ENCODE data around the gene XIRP1. TPM values are rescaled to one million over a fixed set of nuclear protein-coding genes. Genes with fewer than 3 reads are reported as not detected.

The XIRP1 gene
- total and polyA plus RNA-seq, 5 donors from 2014 or later, result not detected

DNA sequence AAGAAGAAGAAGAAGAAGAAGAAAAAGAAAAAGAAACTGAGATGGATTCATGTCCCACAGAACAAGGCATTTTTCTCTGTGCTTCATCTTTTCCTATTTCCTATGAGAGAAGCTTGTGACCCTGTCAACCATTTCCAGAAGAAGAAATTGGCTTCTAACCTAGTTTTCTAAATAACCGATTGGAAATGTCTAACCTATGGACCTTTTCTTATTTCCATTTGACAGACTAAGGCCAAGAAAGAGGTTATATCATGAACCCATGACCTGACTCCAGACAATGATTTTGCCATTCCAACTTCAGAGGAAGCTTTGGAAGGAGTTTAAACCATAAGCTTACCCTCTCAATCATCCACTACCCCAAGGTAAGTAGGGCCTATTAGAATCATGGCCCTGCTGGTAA, 22.7 kb downstream of the XIRP1 start:
- Histone ChIP-seq H3K4me1 (ENCODE audit: control insufficient read depth, insufficient read depth, low read length, poor library complexity, severe bottlenecking) (no peaks in the 10 kb centered on the region), H3K36me3 (ENCODE audit: control insufficient read depth, insufficient read depth, low read length) (no peaks in the 10 kb centered on the region), H3K27me3 (ENCODE audit: control insufficient read depth, insufficient read depth, low read length) (no peaks in the 10 kb centered on the region), H3K4me3 (ENCODE audit: low read depth, low read length) (no peak overlapping the region), H3K9me3 (ENCODE audit: control insufficient read depth in 2 of 2, low read length in 2 of 2) (no peaks in the 10 kb centered on the region), H3K27ac (ENCODE audit: insufficient read depth, low read length, poor library complexity, severe bottlenecking) (no peak overlapping the region)
- Mint-ChIP-seq H3K36me3 (no peaks in the 10 kb centered on the region), H3K27me3 (peaks cover 4% of the 10 kb centered on the region), H3K4me1 (peaks cover 0 to 5% (median 0%) of the 10 kb centered on the region in 4 donors), H3K9me3 (peaks cover 0 to 2% (median 0%) of the 10 kb centered on the region in 7 donors), H3K27ac (no peak overlapping the region), H3K4me3 (no peak overlapping the region)
- ATAC-seq (ENCODE audit: low read depth in 2 of 2) (no peak), DNase-seq (no peak)

DNA sequence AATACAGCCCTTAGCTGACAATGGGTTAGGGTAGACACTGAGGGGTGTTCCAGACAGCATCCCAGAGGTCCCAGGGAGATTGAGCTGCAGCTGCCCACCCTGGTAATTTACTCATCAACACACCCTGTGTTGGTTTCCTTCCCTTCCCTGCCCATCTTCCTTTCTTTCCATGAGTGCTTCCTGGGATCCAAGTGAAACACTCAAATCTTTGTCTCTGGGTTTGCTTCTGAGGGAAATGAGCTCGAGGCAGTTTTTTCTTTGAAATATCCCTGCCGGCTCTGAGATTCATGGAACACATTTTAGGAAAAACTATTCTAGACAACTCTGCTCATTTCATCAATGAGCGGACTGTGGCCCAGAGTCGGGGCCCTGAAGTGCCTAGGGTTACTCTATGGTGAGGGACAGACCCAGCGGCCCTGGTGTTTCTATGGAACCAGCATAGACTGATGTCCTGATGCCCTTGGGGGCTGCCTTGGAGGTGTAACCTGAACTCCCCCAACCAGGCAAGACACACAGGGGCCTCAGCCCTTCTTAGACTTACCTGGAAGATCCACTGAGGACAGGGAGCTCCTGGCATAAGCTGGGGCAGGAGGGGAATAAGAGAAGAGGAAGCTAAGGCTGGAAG, 24.1 kb downstream of the XIRP1 start:
- Histone ChIP-seq H3K4me1 (ENCODE audit: control insufficient read depth, insufficient read depth, low read length, poor library complexity, severe bottlenecking) (no peaks in the 10 kb centered on the region), H3K27ac (ENCODE audit: insufficient read depth, low read length, poor library complexity, severe bottlenecking) (no peak overlapping the region), H3K9me3 (ENCODE audit: control insufficient read depth in 2 of 2, low read length in 2 of 2) (no peaks in the 10 kb centered on the region), H3K27me3 (ENCODE audit: control insufficient read depth, insufficient read depth, low read length) (no peaks in the 10 kb centered on the region), H3K4me3 (ENCODE audit: low read depth, low read length) (no peak overlapping the region), H3K36me3 (ENCODE audit: control insufficient read depth, insufficient read depth, low read length) (no peaks in the 10 kb centered on the region)
- Mint-ChIP-seq H3K9me3 (peaks cover 0 to 1% (median 0%) of the 10 kb centered on the region in 7 donors), H3K27me3 (peaks cover 4% of the 10 kb centered on the region), H3K27ac (peak overlapping the region in 1 of 3 donors; percentile 20), H3K4me1 (peaks cover 0 to 5% (median 0%) of the 10 kb centered on the region in 4 donors), H3K36me3 (no peaks in the 10 kb centered on the region), H3K4me3 (no peak overlapping the region)
- DNase-seq, result no peak
- no peak for ATAC-seq (ENCODE audit: low read depth in 2 of 2)

DNA sequence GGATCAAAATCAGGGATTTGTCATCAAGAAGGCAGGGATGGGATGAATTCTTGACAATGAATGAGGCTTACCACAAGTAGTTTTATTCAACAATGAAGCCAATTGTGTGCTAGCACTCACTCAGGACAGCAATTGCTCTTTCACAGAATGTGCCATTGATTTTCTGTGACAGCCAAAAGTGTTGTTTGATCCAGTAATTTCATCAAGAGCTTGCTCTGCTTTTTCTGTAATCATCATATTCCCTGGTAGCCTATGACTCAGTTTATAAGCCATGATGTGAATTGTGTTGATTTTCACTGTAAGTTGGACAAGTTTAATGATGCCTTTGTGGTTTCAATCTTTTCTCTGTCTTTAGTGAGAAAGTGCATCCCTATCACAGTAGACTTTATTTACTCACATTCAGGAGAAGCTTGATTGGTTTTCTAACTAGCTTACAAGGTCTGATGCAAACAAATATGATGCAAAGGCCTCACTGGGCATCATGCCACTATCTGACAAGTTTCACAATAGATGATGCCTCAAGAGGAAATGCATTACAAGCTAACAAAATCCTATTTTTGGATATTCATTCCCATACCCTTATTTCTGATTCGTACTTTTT, 25.4 kb downstream of the XIRP1 start:
- no peaks in the 10 kb centered on the region for H3K4me1 ChIP-seq (ENCODE audit: control insufficient read depth, insufficient read depth, low read length, poor library complexity, severe bottlenecking)
- Mint-ChIP-seq H3K36me3 (no peaks in the 10 kb centered on the region), H3K9me3 (no peaks in the 10 kb centered on the region), H3K4me3 (peak overlapping the region in 1 of 4 donors; percentile 69), H3K4me1 (peaks cover 0 to 3% (median 0%) of the 10 kb centered on the region in 4 donors), H3K27me3 (peaks cover 4% of the 10 kb centered on the region), H3K27ac (peak overlapping the region in 1 of 3 donors; percentile 41)
- no peak for ATAC-seq (ENCODE audit: low read depth in 2 of 2)
- H3K36me3 ChIP-seq (ENCODE audit: control insufficient read depth, insufficient read depth, low read length), result no peaks in the 10 kb centered on the region
- DNase-seq, result no peak
- H3K9me3 ChIP-seq (ENCODE audit: control insufficient read depth in 2 of 2, low read length in 2 of 2), result no peaks in the 10 kb centered on the region
- no peak overlapping the region for H3K4me3 ChIP-seq (ENCODE audit: low read depth, low read length)
- no peaks in the 10 kb centered on the region for H3K27me3 ChIP-seq (ENCODE audit: control insufficient read depth, insufficient read depth, low read length)
- no peak overlapping the region for H3K27ac ChIP-seq (ENCODE audit: insufficient read depth, low read length, poor library complexity, severe bottlenecking)

DNA sequence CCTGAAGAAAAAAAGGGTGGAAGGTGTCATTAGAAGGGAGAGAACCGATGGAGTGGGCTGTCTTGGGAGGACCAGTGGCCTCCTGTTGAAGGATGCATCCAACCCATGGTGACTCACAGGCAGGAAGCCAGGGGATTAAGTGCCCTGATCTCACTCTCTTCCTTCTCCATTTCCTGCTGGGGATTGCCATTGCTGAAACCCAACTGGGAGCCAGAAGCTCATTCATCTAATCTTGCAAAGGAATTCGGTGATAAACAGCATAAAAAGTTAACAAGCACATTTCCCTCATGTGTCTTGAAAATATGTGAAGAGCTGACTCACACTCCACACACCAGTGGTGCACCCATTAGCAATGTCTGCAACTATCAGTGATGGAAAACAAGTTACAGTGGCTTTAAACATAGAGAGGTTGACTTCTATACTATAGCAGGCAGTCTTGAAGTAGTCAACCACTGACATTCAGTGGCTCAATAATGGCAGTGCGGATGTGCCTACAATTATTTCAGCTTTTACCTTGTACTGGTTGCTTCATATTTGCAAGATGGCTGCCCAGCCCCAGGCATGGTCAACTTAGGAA, 26.2 kb downstream of the XIRP1 start:
- Histone ChIP-seq H3K27ac (ENCODE audit: insufficient read depth, low read length, poor library complexity, severe bottlenecking) (no peak overlapping the region), H3K27me3 (ENCODE audit: control insufficient read depth, insufficient read depth, low read length) (no peaks in the 10 kb centered on the region), H3K4me1 (ENCODE audit: control insufficient read depth, insufficient read depth, low read length, poor library complexity, severe bottlenecking) (no peaks in the 10 kb centered on the region), H3K36me3 (ENCODE audit: control insufficient read depth, insufficient read depth, low read length) (no peaks in the 10 kb centered on the region), H3K9me3 (ENCODE audit: control insufficient read depth in 2 of 2, low read length in 2 of 2) (no peaks in the 10 kb centered on the region), H3K4me3 (ENCODE audit: low read depth, low read length) (no peak overlapping the region)
- Mint-ChIP-seq H3K27me3 (peaks cover 4% of the 10 kb centered on the region), H3K27ac (peak overlapping the region in 1 of 3 donors; percentile 41), H3K36me3 (no peaks in the 10 kb centered on the region), H3K4me1 (peaks cover 0 to 3% (median 0%) of the 10 kb centered on the region in 4 donors), H3K4me3 (no peak overlapping the region), H3K9me3 (no peaks in the 10 kb centered on the region)
- ATAC-seq (ENCODE audit: low read depth in 2 of 2), result peak in 1 of 2 donors; percentile 45
- DNase-seq, result no peak

DNA sequence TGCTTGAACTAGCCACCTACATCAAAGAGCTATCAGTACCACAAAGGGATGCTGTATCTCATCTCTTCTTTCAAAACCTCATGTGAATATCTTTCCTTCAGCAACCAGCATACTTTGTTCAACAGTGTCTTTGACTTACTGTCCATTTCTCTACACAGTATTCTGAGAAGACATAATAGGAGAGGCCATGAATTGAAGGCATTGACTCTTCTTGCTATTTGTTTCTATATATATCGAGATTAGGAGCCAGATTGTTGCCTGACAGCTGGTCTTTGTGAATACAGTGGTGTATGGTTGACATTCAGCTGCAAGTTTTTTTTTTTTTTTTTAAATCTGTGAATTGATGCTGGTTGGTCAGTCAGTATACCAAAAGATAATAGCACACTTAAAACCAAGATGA, 26.9 kb downstream of the XIRP1 start:
- no peaks in the 10 kb centered on the region for H3K9me3 Mint-ChIP-seq
- no peak for ATAC-seq (ENCODE audit: low read depth in 2 of 2)
- no peaks in the 10 kb centered on the region for H3K4me1 ChIP-seq (ENCODE audit: control insufficient read depth, insufficient read depth, low read length, poor library complexity, severe bottlenecking)
- no peak overlapping the region for H3K4me3 ChIP-seq (ENCODE audit: low read depth, low read length)
- peaks cover 4% of the 10 kb centered on the region for H3K27me3 Mint-ChIP-seq
- no peak overlapping the region for H3K27ac ChIP-seq (ENCODE audit: insufficient read depth, low read length, poor library complexity, severe bottlenecking)
- no peaks in the 10 kb centered on the region for H3K9me3 ChIP-seq (ENCODE audit: control insufficient read depth in 2 of 2, low read length in 2 of 2)
- peaks cover 0 to 3% (median 0%) of the 10 kb centered on the region in 4 donors for H3K4me1 Mint-ChIP-seq
- no peaks in the 10 kb centered on the region for H3K27me3 ChIP-seq (ENCODE audit: control insufficient read depth, insufficient read depth, low read length)
- no peak overlapping the region for H3K27ac Mint-ChIP-seq
- H3K36me3 ChIP-seq (ENCODE audit: control insufficient read depth, insufficient read depth, low read length), result no peaks in the 10 kb centered on the region
- no peaks in the 10 kb centered on the region for H3K36me3 Mint-ChIP-seq
- DNase-seq, result no peak
- H3K4me3 Mint-ChIP-seq, result no peak overlapping the region

DNA sequence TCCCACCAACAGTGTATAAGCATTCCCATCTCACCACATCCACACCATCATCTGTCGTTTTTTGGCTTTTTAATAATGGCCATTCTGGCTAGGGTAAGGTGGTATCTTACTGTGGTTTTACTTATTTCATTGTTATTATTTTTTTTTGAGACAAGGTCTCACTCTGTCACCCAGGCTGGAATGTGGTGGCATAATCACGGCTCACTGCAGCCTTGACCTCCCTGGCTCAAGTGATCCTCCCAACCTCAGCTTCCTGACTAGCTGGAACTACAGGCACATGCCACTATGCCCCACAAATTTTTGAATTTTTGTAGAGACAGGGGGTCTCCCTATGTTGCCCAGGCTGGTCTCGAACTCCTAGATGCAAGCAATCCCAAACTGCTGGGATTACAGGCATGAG, 28.0 kb downstream of the XIRP1 start:
- no peaks in the 10 kb centered on the region for H3K9me3 ChIP-seq (ENCODE audit: control insufficient read depth in 2 of 2, low read length in 2 of 2)
- no peak overlapping the region for H3K27ac Mint-ChIP-seq
- no peaks in the 10 kb centered on the region for H3K4me1 ChIP-seq (ENCODE audit: control insufficient read depth, insufficient read depth, low read length, poor library complexity, severe bottlenecking)
- peaks cover 0 to 3% (median 0%) of the 10 kb centered on the region in 4 donors for H3K4me1 Mint-ChIP-seq
- ATAC-seq (ENCODE audit: low read depth in 2 of 2) (no peak), DNase-seq (no peak)
- no peaks in the 10 kb centered on the region for H3K27me3 ChIP-seq (ENCODE audit: control insufficient read depth, insufficient read depth, low read length)
- H3K36me3 ChIP-seq (ENCODE audit: control insufficient read depth, insufficient read depth, low read length), result no peaks in the 10 kb centered on the region
- no peaks in the 10 kb centered on the region for H3K9me3 Mint-ChIP-seq
- H3K27me3 Mint-ChIP-seq, result peaks cover 4% of the 10 kb centered on the region
- H3K36me3 Mint-ChIP-seq, result no peaks in the 10 kb centered on the region
- H3K27ac ChIP-seq (ENCODE audit: insufficient read depth, low read length, poor library complexity, severe bottlenecking), result no peak overlapping the region
- no peak overlapping the region for H3K4me3 Mint-ChIP-seq
- H3K4me3 ChIP-seq (ENCODE audit: low read depth, low read length), result no peak overlapping the region

DNA sequence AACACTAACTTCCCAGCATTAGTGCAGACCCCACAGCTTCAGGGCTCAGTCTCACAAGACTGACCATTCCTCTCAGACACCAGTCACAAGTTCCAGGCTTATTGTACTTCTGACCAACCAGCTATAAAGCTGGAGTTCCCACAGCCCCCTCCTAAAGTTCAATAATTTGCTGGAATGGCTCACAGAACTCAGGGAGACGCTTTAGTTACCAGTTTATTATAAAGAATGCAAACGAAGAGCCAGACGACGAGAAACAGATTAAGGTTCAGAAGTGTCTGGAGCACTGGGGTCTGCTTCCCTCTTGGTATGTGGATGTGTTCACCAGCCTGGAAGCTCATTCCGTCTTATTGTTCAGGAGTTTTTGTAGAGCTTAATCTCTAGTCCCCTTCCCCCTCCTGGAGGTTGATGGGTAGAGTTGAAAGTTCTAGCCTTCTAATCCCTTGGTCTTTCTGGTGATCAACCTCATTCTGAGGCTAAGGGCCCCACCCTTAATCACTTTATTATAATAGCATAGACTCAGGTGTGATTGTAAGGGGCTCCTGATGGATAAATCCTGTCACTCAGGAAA, 34.2 kb downstream of the XIRP1 start:
- peaks cover 0 to 17% (median 1%) of the 10 kb centered on the region in 4 donors for H3K4me1 Mint-ChIP-seq
- no peak overlapping the region for H3K27ac Mint-ChIP-seq
- no peaks in the 10 kb centered on the region for H3K27me3 ChIP-seq (ENCODE audit: control insufficient read depth, insufficient read depth, low read length)

More for the DNA sequence above, 34.2 kb downstream of the XIRP1 start:
- ATAC-seq (ENCODE audit: low read depth in 2 of 2) (no peak), DNase-seq (no peak)
- Histone ChIP-seq H3K4me3 (ENCODE audit: low read depth, low read length) (no peak overlapping the region), H3K4me1 (ENCODE audit: control insufficient read depth, insufficient read depth, low read length, poor library complexity, severe bottlenecking) (peaks cover 8% of the 10 kb centered on the region), H3K9me3 (ENCODE audit: control insufficient read depth in 2 of 2, low read length in 2 of 2) (no peaks in the 10 kb centered on the region), H3K27ac (ENCODE audit: insufficient read depth, low read length, poor library complexity, severe bottlenecking) (no peak overlapping the region), H3K36me3 (ENCODE audit: control insufficient read depth, insufficient read depth, low read length) (no peaks in the 10 kb centered on the region)
- H3K27me3 Mint-ChIP-seq, result peaks cover 10% of the 10 kb centered on the region
- no peaks in the 10 kb centered on the region for H3K9me3 Mint-ChIP-seq
- H3K4me3 Mint-ChIP-seq, result peak overlapping the region in 2 of 4 donors; percentile 0 to 85
- no peaks in the 10 kb centered on the region for H3K36me3 Mint-ChIP-seq

Measured in CD4-positive, CD25-positive, alpha-beta regulatory T cell (primary cell).